GM10248 (cell line): Measurements from ENCODE around the gene RALGAPA2.

Source experiments
- CTCF ChIA-PET: fragments of 300-600 bp; sonication (Branson Sonifier 250); formaldehyde crosslinking; extraction: SDS; loops from one replicate; lab custom pipeline; 2021; ENCODE audit warnings: antibody characterized with exemption; lab: Yijun Ruan, JAX
- POLR2A ChIA-PET: fragments of 350-650 bp; sonication (Branson Sonifier 250); formaldehyde crosslinking; extraction: SDS; loops from one replicate; lab custom pipeline; 2020; ENCODE audit warnings: antibody characterized with exemption; lab: Yijun Ruan, JAX
- DNase-seq: peaks from one replicate; pipeline ENCODE4 v3.0.0; 2012; ENCODE audit errors: extremely low spot score
- TF ChIP-seq, protein P1 (sequence below): IDR thresholded peaks from 2 replicates; pipeline ENCODE4 v1.5.1; 2012; ENCODE audit warnings: mild to moderate bottlenecking, low read depth; ENCODE audit errors: extremely low read depth, missing control alignments, control extremely low read depth

The RALGAPA2 gene

DNA sequence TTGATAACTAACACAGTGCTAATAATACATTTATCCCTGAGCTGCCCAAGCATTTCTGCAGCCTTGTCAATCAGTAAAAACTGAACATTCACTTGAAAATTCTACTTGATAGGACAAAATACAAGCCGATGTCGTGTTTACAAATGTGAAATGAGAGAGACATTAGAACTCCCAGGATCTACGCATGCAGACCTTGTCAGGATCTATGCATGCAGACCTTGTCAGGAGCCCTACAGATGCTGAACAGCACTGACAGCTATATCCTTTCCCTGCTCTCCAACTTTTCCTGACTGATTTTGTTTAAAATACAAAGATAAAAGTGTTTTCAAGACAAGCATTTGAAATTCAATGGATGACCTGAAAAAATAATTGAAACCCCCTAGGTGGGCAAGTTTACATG is 315.6 kb downstream of the RALGAPA2 start:
- POLR2A ChIA-PET, result no interaction called here
- CTCF ChIA-PET, result interaction anchor here (0.8 to 0.9 kb wide), 2 partner anchors 29 to 160 kb away, joined by 3 read pairs; no protein-coding TSS in a partner anchor
- no peak for DNase-seq
- TF ChIP-seq, protein P1, sequence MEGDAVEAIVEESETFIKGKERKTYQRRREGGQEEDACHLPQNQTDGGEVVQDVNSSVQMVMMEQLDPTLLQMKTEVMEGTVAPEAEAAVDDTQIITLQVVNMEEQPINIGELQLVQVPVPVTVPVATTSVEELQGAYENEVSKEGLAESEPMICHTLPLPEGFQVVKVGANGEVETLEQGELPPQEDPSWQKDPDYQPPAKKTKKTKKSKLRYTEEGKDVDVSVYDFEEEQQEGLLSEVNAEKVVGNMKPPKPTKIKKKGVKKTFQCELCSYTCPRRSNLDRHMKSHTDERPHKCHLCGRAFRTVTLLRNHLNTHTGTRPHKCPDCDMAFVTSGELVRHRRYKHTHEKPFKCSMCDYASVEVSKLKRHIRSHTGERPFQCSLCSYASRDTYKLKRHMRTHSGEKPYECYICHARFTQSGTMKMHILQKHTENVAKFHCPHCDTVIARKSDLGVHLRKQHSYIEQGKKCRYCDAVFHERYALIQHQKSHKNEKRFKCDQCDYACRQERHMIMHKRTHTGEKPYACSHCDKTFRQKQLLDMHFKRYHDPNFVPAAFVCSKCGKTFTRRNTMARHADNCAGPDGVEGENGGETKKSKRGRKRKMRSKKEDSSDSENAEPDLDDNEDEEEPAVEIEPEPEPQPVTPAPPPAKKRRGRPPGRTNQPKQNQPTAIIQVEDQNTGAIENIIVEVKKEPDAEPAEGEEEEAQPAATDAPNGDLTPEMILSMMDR, result no peak

DNA sequence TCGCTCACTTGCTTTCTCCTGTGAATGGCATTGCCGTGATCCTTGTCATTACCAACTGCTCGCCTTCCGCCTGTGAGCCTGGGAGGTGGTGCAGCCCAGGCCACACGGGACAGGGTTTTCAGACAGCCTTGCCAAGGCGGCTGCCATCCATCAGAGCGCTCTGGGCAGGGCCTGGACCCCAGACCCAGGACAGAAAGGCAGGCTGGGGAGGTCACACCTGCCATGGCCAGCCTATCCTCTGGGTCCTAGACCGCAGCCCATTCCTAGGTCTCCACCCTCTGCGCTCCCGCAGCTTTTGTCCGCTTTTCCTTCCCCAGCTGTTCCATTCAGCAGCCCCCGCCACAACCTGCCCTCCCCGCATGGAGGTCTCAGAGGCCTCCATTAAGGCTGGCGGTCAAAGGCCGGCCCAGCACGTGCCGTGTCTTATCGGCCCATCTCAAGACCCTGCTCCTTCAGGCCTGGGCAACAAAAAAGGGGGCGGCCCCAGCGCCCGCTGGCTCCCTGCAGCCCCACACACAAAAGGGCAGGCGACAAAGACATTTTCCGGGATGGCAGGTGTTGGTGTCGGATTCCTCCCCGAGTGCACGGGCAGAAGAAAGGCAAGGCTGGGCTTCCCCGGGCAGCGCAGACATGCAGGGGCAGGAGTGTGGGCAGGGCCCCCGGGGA is 316.4 kb downstream of the RALGAPA2 start:
- POLR2A ChIA-PET, result no interaction called here
- TF ChIP-seq, protein P1, result no peak
- CTCF ChIA-PET, result no interaction called here
- DNase-seq, result no peak

DNA sequence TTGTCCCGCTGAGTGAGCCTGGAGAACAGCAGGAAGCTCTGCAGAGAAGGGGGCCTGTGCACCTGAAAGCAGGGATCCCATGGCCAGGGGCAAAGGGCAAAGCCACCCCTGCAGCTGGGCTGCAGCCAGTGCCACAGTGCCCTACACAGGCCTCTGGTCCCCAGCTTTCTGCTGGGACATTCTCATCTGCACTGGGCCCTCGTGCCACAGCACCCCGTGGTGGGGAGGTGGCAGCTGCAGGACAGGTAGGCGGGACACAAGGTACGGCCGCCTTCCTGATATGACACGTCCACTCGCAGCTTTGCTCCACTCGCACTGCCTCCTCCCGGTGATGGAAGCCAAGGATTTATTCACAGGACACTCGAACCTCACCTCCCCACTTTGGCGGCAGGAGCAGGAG is 317.4 kb downstream of the RALGAPA2 start:
- ChIA-PET POLR2A (no interaction called here), CTCF (interaction anchor here (1.0 kb wide), 1 partner anchor 13 kb away, joined by 3 read pairs; no protein-coding TSS in a partner anchor)
- TF ChIP-seq, protein P1, result no peak
- DNase-seq, result no peak

DNA sequence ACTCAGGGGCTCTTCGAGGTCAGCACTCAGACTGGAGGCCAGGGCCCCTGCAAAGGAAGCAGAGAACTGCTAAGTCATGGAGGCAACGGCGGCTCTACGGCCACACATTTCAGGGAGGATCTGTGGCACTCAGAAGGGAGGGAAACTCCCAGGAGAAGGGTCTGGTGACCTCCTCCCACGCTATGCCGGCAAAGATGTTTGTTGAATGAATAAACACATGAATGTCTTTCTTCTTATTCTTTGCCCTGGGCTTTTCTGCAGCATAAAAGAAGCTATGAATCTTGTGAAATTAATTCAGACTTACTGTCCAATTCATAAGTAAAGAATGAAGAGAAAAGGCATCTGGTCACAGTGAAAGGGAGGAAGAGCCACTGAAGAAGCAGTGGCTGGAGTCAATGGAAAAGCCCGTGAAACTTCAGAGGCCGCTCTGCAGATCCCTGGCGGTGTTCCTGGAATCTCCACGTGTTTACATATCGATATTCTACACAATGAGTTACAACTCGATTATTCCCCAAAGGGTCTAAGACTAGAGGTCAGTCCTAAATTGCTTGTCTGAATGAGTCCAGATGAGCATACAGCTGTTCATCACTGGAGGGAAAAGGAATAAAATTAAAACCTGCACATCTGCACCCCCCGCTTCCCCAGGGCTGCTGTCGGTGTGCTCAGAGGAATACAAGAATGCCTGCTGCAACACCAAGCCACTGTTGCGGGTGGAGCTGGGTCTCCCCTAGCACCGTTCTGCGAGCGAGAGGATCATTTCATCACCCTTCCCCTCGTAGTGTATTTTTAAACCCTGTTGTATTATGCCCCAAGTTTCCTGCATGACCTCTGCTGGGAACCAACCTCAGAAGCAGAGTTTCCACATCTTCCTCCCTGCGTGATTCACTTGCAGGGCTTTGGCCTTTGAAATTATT is 319.0 kb downstream of the RALGAPA2 start:
- TF ChIP-seq, protein P1, result no peak
- CTCF ChIA-PET, result no interaction called here
- POLR2A ChIA-PET, result no interaction called here
- no peak for DNase-seq

DNA sequence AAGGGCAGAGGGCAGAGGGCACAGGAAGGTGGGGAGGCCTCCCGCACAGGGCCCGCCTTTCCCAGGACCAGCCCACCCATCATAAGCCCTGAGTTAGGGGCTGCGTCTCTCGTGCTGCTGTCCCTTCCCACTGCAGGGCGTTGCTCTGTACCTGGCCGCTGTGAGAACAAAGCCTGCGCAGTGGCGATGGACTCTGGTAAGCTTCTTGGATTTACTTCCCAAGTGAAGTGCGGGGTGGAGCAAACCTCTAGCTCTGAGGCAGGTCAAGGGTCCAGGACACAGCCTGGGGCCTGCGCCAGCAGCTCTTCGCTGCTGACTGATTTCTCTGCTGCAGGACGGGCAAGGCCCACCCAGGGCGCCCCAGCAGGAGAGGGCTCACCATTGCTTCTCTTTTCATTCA is 320.7 kb downstream of the RALGAPA2 start:
- ChIA-PET CTCF (no interaction called here), POLR2A (no interaction called here)
- TF ChIP-seq, protein P1, result no peak
- no peak for DNase-seq

DNA sequence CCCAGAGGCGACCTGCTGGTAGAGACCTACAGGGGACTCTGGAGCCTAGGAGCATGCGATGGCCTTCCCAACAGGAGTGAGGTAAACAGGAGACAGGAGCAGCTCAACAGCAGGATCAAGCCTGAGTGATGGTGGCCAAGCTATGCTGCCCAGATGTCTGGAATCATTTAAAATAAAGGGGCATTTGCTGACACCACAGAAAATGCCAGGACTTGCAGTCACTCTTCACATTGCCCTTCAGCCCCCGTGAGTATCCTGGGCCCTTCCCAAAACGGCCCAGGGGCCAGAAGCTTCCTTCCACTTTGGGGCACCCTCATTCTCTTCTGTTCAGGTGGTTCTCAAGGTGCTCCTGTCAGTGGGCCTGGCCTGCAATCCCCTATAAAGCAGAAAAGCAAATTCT is 321.3 kb downstream of the RALGAPA2 start:
- DNase-seq, result no peak
- TF ChIP-seq, protein P1, result no peak
- ChIA-PET POLR2A (no interaction called here), CTCF (interaction anchor here (1.0 kb wide), 1 partner anchor 20 kb away, joined by 3 read pairs; no protein-coding TSS in a partner anchor)
